GM19099 (cell line): ENCODE results near the gene TSPAN32.

Experiments used
- POLR2A ChIP-seq: IDR thresholded peaks from 3 replicates; pipeline ENCODE4 v1.6.1; 2011; ENCODE audit warnings: low read depth; ENCODE audit not compliant: insufficient read length; ENCODE audit errors: extremely low read depth

TSPAN32 gene

GRCh38 chr11:2321311-2321683 lies 19.5 kb downstream of the TSPAN32 start:
- no peak for TF ChIP-seq POLR2A

- TF ChIP-seq POLR2A = no peak
These were observed 23.3 kb downstream of the TSPAN32 start for GRCh38 chr11:2325123-2325522.

GRCh38 chr11:2325719-2326118 lies 23.9 kb downstream of the TSPAN32 start:
- no peak for TF ChIP-seq POLR2A

GRCh38 chr11:2327032-2327431 lies 25.2 kb downstream of the TSPAN32 start:
- no peak for TF ChIP-seq POLR2A

GRCh38 chr11:2328021-2328420 lies 26.2 kb downstream of the TSPAN32 start:
- TF ChIP-seq POLR2A = no peak

GRCh38 chr11:2328656-2329354 lies 27.0 kb downstream of the TSPAN32 start:
- TF ChIP-seq POLR2A = no peak

GRCh38 chr11:2329551-2329950 lies 27.7 kb downstream of the TSPAN32 start:
- TF ChIP-seq POLR2A = no peak

- TF ChIP-seq POLR2A = no peak
These were observed 28.9 kb downstream of the TSPAN32 start for GRCh38 chr11:2330696-2331095.

GRCh38 chr11:2331404-2331803 lies 29.6 kb downstream of the TSPAN32 start:
- no peak for TF ChIP-seq POLR2A

- no peak for TF ChIP-seq POLR2A
These were observed 40.7 kb downstream of the TSPAN32 start for GRCh38 chr11:2342557-2342956.

GRCh38 chr11:2342981-2343380 lies 41.2 kb downstream of the TSPAN32 start:
- TF ChIP-seq POLR2A = no peak

- TF ChIP-seq POLR2A = no peak
These were observed 41.7 kb downstream of the TSPAN32 start for GRCh38 chr11:2343502-2343901.

- TF ChIP-seq POLR2A = no peak
These were observed 43.2 kb downstream of the TSPAN32 start for GRCh38 chr11:2345050-2345449.

GRCh38 chr11:2346014-2346413 lies 44.2 kb downstream of the TSPAN32 start:
- no peak for TF ChIP-seq POLR2A

GRCh38 chr11:2346586-2347307 lies 44.9 kb downstream of the TSPAN32 start:
- TF ChIP-seq POLR2A = no peak

- no peak for TF ChIP-seq POLR2A
These were observed 45.6 kb downstream of the TSPAN32 start for GRCh38 chr11:2347308-2347830.

GRCh38 chr11:2348986-2349385 lies 47.2 kb downstream of the TSPAN32 start:
- TF ChIP-seq POLR2A = no peak

GRCh38 chr11:2351701-2352100 lies 49.9 kb downstream of the TSPAN32 start:
- TF ChIP-seq POLR2A = no peak
